Thyroid gland (tissue), 4 donors: Measurements from ENCODE around the gene DRAM1.

Experiments used
- CTCF ChIP-seq, 6 experiments: fragments of 200-600 bp in 3 of 6; fragments of 450-650 bp in 3 of 6; sonication (generic) in 3 of 6; IDR thresholded peaks; one replicate each; pipeline ENCODE4 v1.5.1; 2016 to 2019; ENCODE audit warnings: antibody characterized with exemption in 6 of 6, mild to moderate bottlenecking in 2 of 6, inconsistent platforms in 1 of 6, moderate library complexity in 1 of 6
- POLR2A ChIP-seq, 2 donors: fragments of 450-650 bp; IDR thresholded peaks; one replicate each; pipeline ENCODE4 v1.6.1; 2017; ENCODE audit warnings: antibody characterized with exemption in 2 of 2, mild to moderate bottlenecking in 2 of 2, moderate library complexity in 1 of 2

- TF ChIP-seq CTCF (IDR thresholded peaks at IDR 0.05) (no peak), POLR2A (IDR thresholded peaks at IDR 0.05) (no peak)
Measured at GRCh38 chr12:101838628-101839323, 38.6 kb upstream of the DRAM1 start.
